Esophagus muscularis mucosa (tissue), 4 donors: ENCODE measurements around the gene NUDT17.
A peak's percentile ranks its signal among the peaks of the same experiment; 100 is the strongest.

Source experiments
- CTCF ChIP-seq, 3 experiments: fragments of 200-600 bp in 2 of 3; fragments of 450-650 bp in 1 of 3; sonication (generic) in 2 of 3; IDR thresholded peaks; one replicate each; pipeline ENCODE4 v1.5.1; 2017 to 2019; ENCODE audit warnings: antibody characterized with exemption in 3 of 3, mild to moderate bottlenecking in 2 of 3, moderate library complexity in 1 of 3
- EP300 ChIP-seq: sonication (generic); formaldehyde crosslinking; IDR thresholded peaks from one replicate; pipeline ENCODE4 v1.6.1; 2017; ENCODE audit warnings: antibody characterized with exemption
- POLR2A ChIP-seq: fragments of 450-650 bp; IDR thresholded peaks from one replicate; pipeline ENCODE4 v1.6.1; 2017; ENCODE audit warnings: antibody characterized with exemption, moderate library complexity, mild to moderate bottlenecking, low read depth
- POLR2AphosphoS5 ChIP-seq, 2 donors: sonication (generic); formaldehyde crosslinking; IDR thresholded peaks; one replicate each; pipeline ENCODE4 v1.6.1; 2017; ENCODE audit warnings: antibody characterized with exemption in 2 of 2

GRCh38 chr1:145858901-145859490 is 13.6 kb downstream of the NUDT17 start, which contains the start of gene PIAS3:
- TF ChIP-seq POLR2A (peak; percentile 59), POLR2AphosphoS5 (IDR thresholded peaks at IDR 0.05) (peak; percentile 80 to 93), EP300 (no peak), CTCF (IDR thresholded peaks at IDR 0.05) (no peak)
